ENCODE results near the gene CHCHD3.

Gene CHCHD3

DNA sequence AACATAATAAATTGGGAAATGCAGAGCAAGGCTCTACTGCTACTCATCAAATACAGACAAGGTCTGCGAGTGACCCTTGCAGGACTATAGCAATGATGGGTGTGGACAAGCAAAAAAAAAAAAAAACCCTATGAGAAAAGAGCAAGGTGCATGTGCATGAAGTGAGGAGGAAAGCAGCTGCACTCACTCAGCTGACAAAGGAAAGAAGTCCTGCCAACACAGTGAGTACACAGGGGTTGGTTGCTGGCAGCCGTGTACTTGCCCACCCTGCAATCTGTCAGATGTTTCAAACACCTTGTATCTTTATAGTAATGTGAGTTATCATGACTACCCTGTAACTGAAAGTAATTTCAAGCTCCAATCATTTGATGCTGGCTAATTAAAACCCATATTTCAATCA, 20.5 kb downstream of the CHCHD3 start:
- Histone ChIP-seq H3K36me3 (ENCODE audit: insufficient read depth, insufficient read length, low read length) (peaks cover 7% of the 10 kb centered on the region), H3K4me1 (ENCODE audit: insufficient read depth, insufficient read length) (no peaks in the 10 kb centered on the region), H3K9me3 (ENCODE audit: insufficient read depth, low read length) (no peaks in the 10 kb centered on the region), H3K9ac (ENCODE audit: insufficient read length, low read depth) (no peak overlapping the region), H3K4me3 (ENCODE audit: insufficient read length, low read depth) (no peak overlapping the region), H3K27me3 (ENCODE audit: insufficient read depth, insufficient read length) (no peaks in the 10 kb centered on the region)
- DNase-seq (ENCODE audit: low read depth, low spot score) = no peak
- TF ChIP-seq YY1 (IDR thresholded peaks at IDR 0.05; ENCODE audit: insufficient read depth, insufficient read length) (no peak), ZNF274 (IDR thresholded peaks at IDR 0.05; ENCODE audit: low read depth, low read length) (no peak), SUZ12 (IDR thresholded peaks at IDR 0.05; ENCODE audit: extremely low read depth, insufficient read depth, insufficient read length) (no peak)

DNA sequence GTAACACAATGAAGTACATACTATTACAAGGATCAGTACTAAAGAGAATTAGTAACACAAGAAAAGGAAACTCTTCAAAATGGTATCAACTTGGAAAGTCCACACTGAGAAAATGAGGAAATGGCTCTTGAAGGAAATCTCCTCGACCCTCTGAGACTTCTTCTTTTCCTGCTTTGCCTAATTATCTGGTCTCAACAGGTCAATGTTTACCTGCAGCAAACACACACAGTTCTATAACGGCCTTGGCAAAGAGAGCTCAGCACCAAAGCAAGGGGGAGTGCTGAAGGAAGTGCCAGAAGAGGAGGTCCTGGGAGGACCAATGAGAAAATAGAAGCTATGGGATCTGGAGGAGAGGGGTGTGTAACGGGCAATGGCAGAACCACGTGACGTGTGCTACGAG, 21.9 kb downstream of the CHCHD3 start:
- peaks cover 7% of the 10 kb centered on the region for H3K36me3 ChIP-seq (ENCODE audit: insufficient read depth, insufficient read length, low read length)
- no peak for TF ChIP-seq YY1 (IDR thresholded peaks at IDR 0.05; ENCODE audit: insufficient read depth, insufficient read length)
- TF ChIP-seq SUZ12 (IDR thresholded peaks at IDR 0.05; ENCODE audit: extremely low read depth, insufficient read depth, insufficient read length) = no peak
- TF ChIP-seq ZNF274 (IDR thresholded peaks at IDR 0.05; ENCODE audit: low read depth, low read length) = no peak
- no peak overlapping the region for H3K9ac ChIP-seq (ENCODE audit: insufficient read length, low read depth)
- H3K27me3 ChIP-seq (ENCODE audit: insufficient read depth, insufficient read length) = no peaks in the 10 kb centered on the region
- no peak overlapping the region for H3K4me3 ChIP-seq (ENCODE audit: insufficient read length, low read depth)
- H3K4me1 ChIP-seq (ENCODE audit: insufficient read depth, insufficient read length) = no peaks in the 10 kb centered on the region
- no peaks in the 10 kb centered on the region for H3K9me3 ChIP-seq (ENCODE audit: insufficient read depth, low read length)
- no peak for DNase-seq (ENCODE audit: low read depth, low spot score)

- H3K36me3 ChIP-seq (ENCODE audit: insufficient read depth, insufficient read length, low read length) = peaks cover 7% of the 10 kb centered on the region
- no peak for TF ChIP-seq SUZ12 (IDR thresholded peaks at IDR 0.05; ENCODE audit: extremely low read depth, insufficient read depth, insufficient read length)
- no peak for TF ChIP-seq ZNF274 (IDR thresholded peaks at IDR 0.05; ENCODE audit: low read depth, low read length)
- no peak for TF ChIP-seq YY1 (IDR thresholded peaks at IDR 0.05; ENCODE audit: insufficient read depth, insufficient read length)
- no peak for DNase-seq (ENCODE audit: low read depth, low spot score)
- H3K27me3 ChIP-seq (ENCODE audit: insufficient read depth, insufficient read length) = no peaks in the 10 kb centered on the region
- H3K4me3 ChIP-seq (ENCODE audit: insufficient read length, low read depth) = no peak overlapping the region
- no peak overlapping the region for H3K9ac ChIP-seq (ENCODE audit: insufficient read length, low read depth)
- no peaks in the 10 kb centered on the region for H3K4me1 ChIP-seq (ENCODE audit: insufficient read depth, insufficient read length)
- H3K9me3 ChIP-seq (ENCODE audit: insufficient read depth, low read length) = no peaks in the 10 kb centered on the region
These were observed 22.6 kb downstream of the CHCHD3 start for GRCh38 chr7:133059263-133059662.

GRCh38 chr7:133056370-133057238, 25.3 kb downstream of the CHCHD3 start:
- Histone ChIP-seq H3K4me3 (ENCODE audit: insufficient read length, low read depth) (no peak overlapping the region), H3K4me1 (ENCODE audit: insufficient read depth, insufficient read length) (no peaks in the 10 kb centered on the region), H3K27me3 (ENCODE audit: insufficient read depth, insufficient read length) (no peaks in the 10 kb centered on the region), H3K9ac (ENCODE audit: insufficient read length, low read depth) (no peak overlapping the region), H3K9me3 (ENCODE audit: insufficient read depth, low read length) (no peaks in the 10 kb centered on the region), H3K36me3 (ENCODE audit: insufficient read depth, insufficient read length, low read length) (peaks cover under 1% of the 10 kb centered on the region)
- DNase-seq (ENCODE audit: low read depth, low spot score) = no peak
- TF ChIP-seq YY1 (IDR thresholded peaks at IDR 0.05; ENCODE audit: insufficient read depth, insufficient read length) (no peak), ZNF274 (IDR thresholded peaks at IDR 0.05; ENCODE audit: low read depth, low read length) (no peak), SUZ12 (IDR thresholded peaks at IDR 0.05; ENCODE audit: extremely low read depth, insufficient read depth, insufficient read length) (no peak)

GRCh38 chr7:133054162-133054840, 27.6 kb downstream of the CHCHD3 start:
- no peaks in the 10 kb centered on the region for H3K36me3 ChIP-seq (ENCODE audit: insufficient read depth, insufficient read length, low read length)
- no peak for DNase-seq (ENCODE audit: low read depth, low spot score)
- H3K4me1 ChIP-seq (ENCODE audit: insufficient read depth, insufficient read length) = no peaks in the 10 kb centered on the region
- no peak for TF ChIP-seq SUZ12 (IDR thresholded peaks at IDR 0.05; ENCODE audit: extremely low read depth, insufficient read depth, insufficient read length)
- TF ChIP-seq ZNF274 (IDR thresholded peaks at IDR 0.05; ENCODE audit: low read depth, low read length) = no peak
- no peak for TF ChIP-seq YY1 (IDR thresholded peaks at IDR 0.05; ENCODE audit: insufficient read depth, insufficient read length)
- no peaks in the 10 kb centered on the region for H3K27me3 ChIP-seq (ENCODE audit: insufficient read depth, insufficient read length)
- H3K4me3 ChIP-seq (ENCODE audit: insufficient read length, low read depth) = no peak overlapping the region
- no peaks in the 10 kb centered on the region for H3K9me3 ChIP-seq (ENCODE audit: insufficient read depth, low read length)
- no peak overlapping the region for H3K9ac ChIP-seq (ENCODE audit: insufficient read length, low read depth)

DNA sequence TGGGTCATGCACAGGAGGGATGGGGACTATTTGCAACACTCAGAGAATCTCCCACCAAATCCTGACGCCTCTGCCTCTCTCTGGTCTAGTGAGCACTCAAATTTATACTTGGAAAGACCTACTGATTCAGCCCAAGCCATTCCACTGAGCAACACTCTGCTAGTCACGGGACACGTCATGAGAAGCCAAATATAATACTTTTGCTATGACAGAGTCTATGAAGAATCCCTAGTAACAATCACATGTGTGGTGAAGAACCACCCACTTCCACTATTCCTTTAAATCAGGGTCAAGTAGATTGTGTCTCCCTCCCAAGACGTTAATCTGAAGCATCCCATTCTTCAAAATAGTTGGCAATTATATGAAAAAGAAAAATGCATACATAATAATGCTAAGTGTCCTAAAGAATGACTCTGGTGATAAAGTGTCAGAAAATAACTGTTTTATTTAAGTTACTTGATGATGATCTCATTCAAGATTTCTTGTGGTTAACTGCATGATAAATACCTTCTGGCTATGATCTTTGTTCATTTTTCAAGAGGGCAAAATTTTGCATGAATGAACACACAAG, 28.5 kb downstream of the CHCHD3 start:
- Histone ChIP-seq H3K36me3 (ENCODE audit: insufficient read depth, insufficient read length, low read length) (no peaks in the 10 kb centered on the region), H3K9ac (ENCODE audit: insufficient read length, low read depth) (no peak overlapping the region), H3K4me3 (ENCODE audit: insufficient read length, low read depth) (no peak overlapping the region), H3K4me1 (ENCODE audit: insufficient read depth, insufficient read length) (no peaks in the 10 kb centered on the region), H3K9me3 (ENCODE audit: insufficient read depth, low read length) (no peaks in the 10 kb centered on the region), H3K27me3 (ENCODE audit: insufficient read depth, insufficient read length) (no peaks in the 10 kb centered on the region)
- TF ChIP-seq YY1 (IDR thresholded peaks at IDR 0.05; ENCODE audit: insufficient read depth, insufficient read length) (no peak), ZNF274 (IDR thresholded peaks at IDR 0.05; ENCODE audit: low read depth, low read length) (no peak), SUZ12 (IDR thresholded peaks at IDR 0.05; ENCODE audit: extremely low read depth, insufficient read depth, insufficient read length) (no peak)
- DNase-seq (ENCODE audit: low read depth, low spot score) = no peak

- H3K4me3 ChIP-seq (ENCODE audit: insufficient read length, low read depth) = no peak overlapping the region
- no peaks in the 10 kb centered on the region for H3K36me3 ChIP-seq (ENCODE audit: insufficient read depth, insufficient read length, low read length)
- H3K4me1 ChIP-seq (ENCODE audit: insufficient read depth, insufficient read length) = no peaks in the 10 kb centered on the region
- no peak for DNase-seq (ENCODE audit: low read depth, low spot score)
- no peaks in the 10 kb centered on the region for H3K9me3 ChIP-seq (ENCODE audit: insufficient read depth, low read length)
- TF ChIP-seq SUZ12 (IDR thresholded peaks at IDR 0.05; ENCODE audit: extremely low read depth, insufficient read depth, insufficient read length) (no peak), YY1 (IDR thresholded peaks at IDR 0.05; ENCODE audit: insufficient read depth, insufficient read length) (no peak), ZNF274 (IDR thresholded peaks at IDR 0.05; ENCODE audit: low read depth, low read length) (no peak)
- H3K27me3 ChIP-seq (ENCODE audit: insufficient read depth, insufficient read length) = no peaks in the 10 kb centered on the region
- no peak overlapping the region for H3K9ac ChIP-seq (ENCODE audit: insufficient read length, low read depth)
These were observed 29.1 kb downstream of the CHCHD3 start for GRCh38 chr7:133052826-133053225.

Data from NT2/D1 (cell line).